Stimulated activated naive CD8-positive, alpha-beta T cell treated with anti-CD3 and anti-CD28 coated beads, Interleukin-15, Interleukin-2, amounts not matched to agents 100 U/mL and 50 U/mL, for 24 hours (primary cell): ENCODE results near the gene ERBB3.
A peak's percentile ranks its signal among the peaks of the same experiment; 100 is the strongest.
"Not testable (repeated sequence)": the region's sequence is repeated elsewhere in the genome, so short reads cannot be mapped to it uniquely, and the experiment has no call there.

Experiments
- ATAC-seq: fragments of 150-1000 bp; cut with Tn5 transposase; one replicate; pipeline ENCODE4 v1.10.0; 2021
- DNase-seq: peaks from one replicate; pipeline ENCODE4 v3.0.0; 2021

ERBB3 gene

DNA sequence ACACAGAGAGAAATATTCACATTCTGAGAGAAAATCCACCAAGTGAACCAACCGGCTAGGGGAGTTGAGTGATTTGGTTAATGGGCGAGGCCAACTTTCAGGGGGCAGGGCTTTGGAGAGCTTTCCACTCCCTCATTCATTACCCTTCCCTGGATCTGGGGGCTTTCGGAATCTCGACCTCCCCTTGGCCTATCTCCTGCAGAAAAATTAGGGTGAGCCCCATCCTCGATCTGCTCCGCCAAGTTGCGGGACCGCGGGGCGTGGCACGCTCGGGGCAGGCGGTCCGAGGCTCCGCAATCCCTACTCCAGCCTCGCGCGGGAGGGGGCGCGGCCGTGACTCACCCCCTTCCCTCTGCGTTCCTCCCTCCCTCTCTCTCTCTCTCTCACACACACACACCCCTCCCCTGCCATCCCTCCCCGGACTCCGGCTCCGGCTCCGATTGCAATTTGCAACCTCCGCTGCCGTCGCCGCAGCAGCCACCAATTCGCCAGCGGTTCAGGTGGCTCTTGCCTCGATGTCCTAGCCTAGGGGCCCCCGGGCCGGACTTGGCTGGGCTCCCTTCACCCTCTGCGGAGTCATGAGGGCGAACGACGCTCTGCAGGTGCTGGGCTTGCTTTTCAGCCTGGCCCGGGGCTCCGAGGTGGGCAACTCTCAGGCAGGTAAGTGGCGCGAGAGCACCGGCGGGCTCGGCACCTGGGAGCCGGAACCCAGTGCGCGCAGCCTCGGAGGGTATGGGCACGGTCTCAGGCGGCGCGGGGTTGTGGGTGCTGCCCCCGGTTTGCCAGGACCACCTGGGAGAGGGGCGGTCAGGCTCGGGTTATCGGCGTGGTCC, at the start of gene ERBB3:
TSS of gene ERBB3 (plus strand) at position 443 of the 833 bp plus-strand sequence. CDS start at position 579, 136 bp downstream.
- peak; percentile 91 for ATAC-seq
- DNase-seq = peak; percentile 74

- ATAC-seq = peak; percentile 73
- peak; percentile 56 for DNase-seq
These were observed 48.0 kb upstream of the ERBB3 start for GRCh38 chr12:56031987-56032386.

DNA sequence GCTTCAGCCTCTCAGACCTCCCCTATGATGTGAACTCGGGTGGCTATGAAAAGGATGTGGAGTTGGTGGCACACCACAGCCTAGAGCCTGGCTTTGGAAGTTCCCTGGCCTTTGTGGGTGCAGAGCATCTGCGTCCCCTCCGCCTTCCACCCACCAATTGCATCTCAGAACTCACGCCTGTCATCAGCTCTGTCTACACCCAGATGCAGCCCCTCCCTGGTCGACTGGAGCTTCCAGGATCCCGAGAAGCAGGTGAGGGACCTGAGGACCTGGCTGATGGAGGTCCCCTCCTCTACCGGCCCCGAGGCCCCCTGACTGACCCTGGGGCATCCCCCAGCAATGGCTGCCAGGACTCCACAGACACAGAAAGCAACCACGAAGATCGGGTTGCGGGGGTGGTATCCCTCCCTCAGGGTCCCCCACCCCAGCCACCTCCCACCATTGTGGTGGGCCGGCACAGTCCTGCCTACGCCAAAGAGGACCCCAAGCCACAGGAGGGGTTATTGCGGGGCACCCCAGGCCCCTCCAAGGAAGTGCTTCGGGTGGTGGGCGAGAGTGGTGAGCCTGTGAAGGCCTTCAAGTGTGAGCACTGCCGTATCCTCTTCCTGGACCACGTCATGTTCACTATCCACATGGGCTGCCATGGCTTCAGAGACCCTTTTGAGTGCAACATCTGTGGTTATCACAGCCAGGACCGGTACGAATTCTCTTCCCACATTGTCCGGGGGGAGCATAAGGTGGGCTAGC, 45.2 kb upstream of the ERBB3 start:
- ATAC-seq (peak; percentile 71), DNase-seq (peak; percentile 61)

GRCh38 chr12:56037161-56037560, 42.8 kb upstream of the ERBB3 start:
- ATAC-seq (no peak), DNase-seq (no peak)

DNA sequence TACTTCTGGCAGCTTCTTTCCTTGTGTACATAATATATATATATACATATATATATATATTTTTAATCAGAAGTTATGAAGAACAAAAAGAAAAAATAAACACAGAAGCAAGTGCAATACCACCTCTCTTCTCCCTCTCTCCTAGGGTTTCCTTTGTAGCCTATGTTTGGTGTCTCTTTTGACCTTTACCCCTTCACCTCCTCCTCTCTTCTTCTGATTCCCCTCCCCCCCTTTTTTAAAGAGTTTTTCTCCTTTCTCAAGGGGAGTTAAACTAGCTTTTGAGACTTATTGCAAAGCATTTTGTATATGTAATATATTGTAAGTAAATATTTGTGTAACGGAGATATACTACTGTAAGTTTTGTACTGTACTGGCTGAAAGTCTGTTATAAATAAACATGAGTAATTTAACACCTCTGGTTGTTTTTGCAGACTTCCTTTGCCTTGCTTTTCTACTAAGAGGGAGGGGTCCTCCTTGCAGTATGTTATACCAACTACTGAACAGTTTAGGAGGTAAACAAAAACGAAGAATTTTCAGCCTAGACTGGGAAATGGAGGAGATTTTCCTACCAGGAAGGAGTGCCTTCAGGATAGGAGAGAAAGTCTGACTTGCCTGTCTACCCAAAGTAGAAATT, 41.8 kb upstream of the ERBB3 start:
- no peak for ATAC-seq

GRCh38 chr12:56040151-56040550, 39.8 kb upstream of the ERBB3 start:
- peak; percentile 77 for ATAC-seq
- DNase-seq = peak; percentile 32

More for the DNA sequence above, 41.8 kb upstream of the ERBB3 start:
- DNase-seq = no peak

DNA sequence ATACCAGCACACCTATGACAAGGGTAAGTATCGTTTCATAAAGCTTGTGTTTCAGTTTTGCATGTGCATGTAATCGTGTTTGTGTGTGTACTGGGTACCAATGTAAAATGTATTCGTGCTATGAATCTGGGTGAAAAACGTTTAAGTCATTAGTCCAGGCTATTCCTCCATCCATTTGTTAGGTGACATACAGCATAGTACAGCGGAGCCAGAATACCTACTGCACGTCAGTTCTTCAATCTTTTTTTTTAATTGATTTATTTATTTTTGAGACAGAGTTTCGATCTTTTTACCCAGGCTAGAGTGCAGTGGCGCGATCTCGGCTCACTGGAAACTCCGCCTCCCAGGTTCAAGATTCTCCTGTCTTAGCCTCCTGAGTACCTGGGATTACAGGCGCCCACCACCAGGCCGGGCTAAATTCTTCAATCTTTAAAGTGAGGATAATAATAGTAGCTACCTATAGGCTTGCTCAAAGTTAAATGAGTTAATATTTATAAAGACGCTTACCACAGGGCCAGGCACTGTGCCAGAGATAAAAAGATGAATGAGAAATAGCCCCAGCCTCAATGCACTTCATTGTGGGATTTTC, 38.9 kb upstream of the ERBB3 start:
- DNase-seq (peak; percentile 16), ATAC-seq (no peak)

GRCh38 chr12:56041552-56042429, 38.2 kb upstream of the ERBB3 start, which contains the start of gene RPS26:
Gene RPS26, plus strand, starts transcription at chr12:56041918. Its CDS starts 249 bp downstream, at chr12:56042167.
- DNase-seq (peak; percentile 89), ATAC-seq (peak; percentile 85)

DNA sequence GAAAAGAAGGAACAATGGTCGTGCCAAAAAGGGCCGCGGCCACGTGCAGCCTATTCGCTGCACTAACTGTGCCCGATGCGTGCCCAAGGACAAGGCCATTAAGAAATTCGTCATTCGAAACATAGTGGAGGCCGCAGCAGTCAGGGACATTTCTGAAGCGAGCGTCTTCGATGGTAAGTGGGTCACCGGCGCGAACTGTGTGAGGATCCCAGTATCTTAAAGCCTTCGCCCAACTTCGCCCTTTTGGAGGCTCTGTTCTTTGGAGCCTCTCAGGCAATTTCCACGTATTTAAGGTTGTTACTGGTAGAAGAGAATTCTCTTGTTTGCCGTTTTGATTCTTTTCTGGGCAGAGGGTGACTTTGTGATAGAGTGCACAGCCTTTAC, 37.5 kb upstream of the ERBB3 start:
- ATAC-seq, DNase-seq: not testable (repeated sequence)

DNA sequence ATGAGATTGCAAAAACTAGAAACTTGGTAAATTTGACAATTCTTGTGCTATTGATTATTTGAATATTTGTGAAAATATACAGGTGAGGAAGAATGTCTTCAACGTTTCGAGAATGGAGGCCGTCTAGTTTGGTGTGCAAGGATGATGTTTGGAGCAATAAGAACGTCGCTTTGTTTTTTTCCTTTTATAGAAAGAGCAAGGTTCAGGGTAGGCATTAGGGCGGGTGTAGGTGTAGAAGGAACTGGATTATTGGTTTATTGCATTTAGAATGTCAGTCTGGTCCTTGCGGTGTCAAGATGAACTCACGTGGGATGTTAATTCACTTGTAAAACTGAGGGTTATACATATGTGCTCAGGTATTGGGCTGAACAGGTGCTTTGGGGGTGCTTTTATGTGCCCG, 37.1 kb upstream of the ERBB3 start:
- DNase-seq = no peak
- no peak for ATAC-seq

DNA sequence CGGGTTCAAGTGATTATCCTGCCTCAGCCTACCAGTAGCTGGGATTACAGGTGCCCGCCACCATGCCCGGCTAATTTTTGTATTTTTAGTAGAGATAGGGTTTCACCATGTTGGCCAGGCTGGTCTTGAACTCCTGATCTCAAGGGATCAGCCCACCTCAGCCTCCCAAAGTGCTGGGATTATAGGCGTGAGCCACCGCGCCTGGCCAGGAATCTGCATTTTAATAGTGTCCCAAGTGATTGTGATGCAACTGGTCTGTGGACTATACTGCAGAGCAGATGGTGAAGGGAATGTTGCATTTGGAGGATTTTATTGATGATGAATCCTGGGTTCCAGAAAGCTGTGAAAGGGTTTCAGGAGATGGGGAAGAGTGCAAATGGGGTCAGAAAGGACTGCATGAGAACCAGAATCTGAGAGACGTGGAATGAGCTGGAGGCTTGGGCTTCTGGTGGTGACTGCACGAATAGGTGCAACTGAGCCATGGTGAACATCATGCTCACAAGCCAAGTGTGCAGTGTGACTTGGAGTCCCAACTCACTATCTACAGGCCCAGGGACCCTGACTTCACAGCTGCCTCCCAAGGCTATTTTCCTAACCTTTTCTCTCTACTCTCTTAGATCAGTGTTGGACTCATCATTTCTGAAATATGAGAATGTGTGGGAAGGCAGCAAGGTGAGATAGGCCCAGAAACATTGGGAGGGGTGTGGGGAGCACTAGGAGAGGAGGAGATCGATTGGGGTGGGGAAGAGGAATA, 33.8 kb upstream of the ERBB3 start:
- ATAC-seq (no peak), DNase-seq (peak; percentile 15)

- no peak for ATAC-seq
- DNase-seq = no peak
These were observed 26.5 kb upstream of the ERBB3 start for GRCh38 chr12:56053407-56053893.

DNA sequence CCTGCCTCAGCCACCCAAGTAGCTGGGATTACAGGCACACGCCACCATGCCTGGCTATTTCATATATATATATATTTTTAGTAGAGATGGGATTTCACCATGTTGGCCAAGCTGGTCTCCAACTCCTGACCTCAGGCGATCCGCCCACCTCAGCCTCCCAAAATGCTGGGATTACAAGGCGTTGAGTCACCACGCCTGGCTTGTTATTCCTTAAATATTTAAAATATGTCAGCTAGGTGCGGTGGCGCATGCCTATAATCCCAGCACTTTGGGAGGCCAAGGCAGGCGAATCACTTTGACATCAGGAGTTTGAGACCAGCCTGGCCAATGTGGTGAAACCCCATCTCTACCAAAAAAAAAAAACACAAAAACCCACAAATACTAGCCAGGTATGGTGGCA, 20.0 kb upstream of the ERBB3 start:
- DNase-seq, ATAC-seq: not testable (repeated sequence)

DNA sequence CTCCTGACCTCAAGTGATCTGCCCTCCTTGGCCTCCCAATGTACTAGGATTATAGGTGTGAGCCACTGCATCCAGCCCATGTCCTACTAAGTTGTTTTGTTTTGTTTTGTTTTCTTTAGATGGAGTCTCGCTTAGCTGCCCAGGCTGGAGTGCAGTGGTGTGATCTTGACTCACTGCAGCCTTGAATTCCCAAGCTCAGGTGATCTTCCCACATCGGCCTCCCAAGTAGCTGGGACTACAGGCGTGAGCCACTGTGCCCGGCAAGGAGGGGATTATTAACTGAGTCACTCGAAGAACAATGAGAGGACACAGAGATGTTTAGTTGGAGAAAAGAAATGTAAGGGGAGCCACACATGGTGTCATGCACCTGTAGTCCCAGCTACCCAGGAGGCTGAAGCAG, 18.0 kb upstream of the ERBB3 start:
- ATAC-seq (no peak), DNase-seq (no peak)

- DNase-seq = no peak
- no peak for ATAC-seq
These were observed 17.0 kb upstream of the ERBB3 start for GRCh38 chr12:56062996-56063395.

DNA sequence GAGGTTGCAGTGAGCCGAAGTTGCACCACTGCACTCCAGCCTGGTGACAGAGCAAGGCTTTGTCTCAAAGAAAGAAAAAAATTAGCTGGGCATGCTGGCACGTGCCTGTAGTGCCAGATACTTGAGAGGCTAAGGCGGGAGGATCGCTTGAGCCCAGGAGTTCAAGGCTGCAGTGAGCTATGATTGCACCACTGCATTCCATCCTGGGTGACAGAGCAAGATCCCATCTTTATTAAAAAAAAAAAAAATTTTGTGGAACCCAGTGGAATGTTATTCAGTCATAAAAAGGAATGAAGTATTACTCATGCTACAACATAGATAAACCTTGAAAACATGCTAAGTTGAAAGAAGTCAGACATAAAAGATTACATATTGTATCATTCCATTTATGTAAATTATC, 8.3 kb upstream of the ERBB3 start:
- DNase-seq (no peak), ATAC-seq (no peak)

GRCh38 chr12:56074396-56074795, 5.6 kb upstream of the ERBB3 start:
- DNase-seq = no peak
- no peak for ATAC-seq

- not testable (repeated sequence) for DNase-seq, ATAC-seq
These were observed 2.0 kb upstream of the ERBB3 start for GRCh38 chr12:56077966-56078365.

DNA sequence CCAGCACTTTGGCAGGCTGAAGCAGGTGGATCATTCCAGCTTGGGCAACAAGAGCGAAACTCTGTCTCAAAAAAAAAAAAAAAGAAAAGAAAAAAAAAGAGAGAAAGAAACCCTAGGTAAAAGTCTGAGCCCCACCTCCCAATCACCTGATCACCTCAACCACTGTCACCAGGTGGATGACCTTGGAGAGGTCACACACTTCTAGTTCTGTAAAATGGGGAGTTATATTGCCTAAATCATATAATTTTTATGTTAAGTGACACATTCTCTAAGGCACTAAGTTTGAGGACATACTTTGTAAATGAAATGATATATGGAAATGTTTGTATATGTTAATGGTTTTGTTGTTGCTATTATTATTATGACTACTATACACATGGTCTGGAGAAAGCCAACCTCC, 1.5 kb upstream of the ERBB3 start:
- DNase-seq (no peak), ATAC-seq (no peak)
